ENCODE results near the gene SEMA5B. TPM values are rescaled to one million over a fixed set of nuclear protein-coding genes. Genes with fewer than 3 reads are reported as not detected.
A peak's percentile ranks its signal among the peaks of the same experiment; 100 is the strongest.

The SEMA5B gene
- total RNA-seq, 1 donor from 2014 or later = 21.1 TPM

DNA sequence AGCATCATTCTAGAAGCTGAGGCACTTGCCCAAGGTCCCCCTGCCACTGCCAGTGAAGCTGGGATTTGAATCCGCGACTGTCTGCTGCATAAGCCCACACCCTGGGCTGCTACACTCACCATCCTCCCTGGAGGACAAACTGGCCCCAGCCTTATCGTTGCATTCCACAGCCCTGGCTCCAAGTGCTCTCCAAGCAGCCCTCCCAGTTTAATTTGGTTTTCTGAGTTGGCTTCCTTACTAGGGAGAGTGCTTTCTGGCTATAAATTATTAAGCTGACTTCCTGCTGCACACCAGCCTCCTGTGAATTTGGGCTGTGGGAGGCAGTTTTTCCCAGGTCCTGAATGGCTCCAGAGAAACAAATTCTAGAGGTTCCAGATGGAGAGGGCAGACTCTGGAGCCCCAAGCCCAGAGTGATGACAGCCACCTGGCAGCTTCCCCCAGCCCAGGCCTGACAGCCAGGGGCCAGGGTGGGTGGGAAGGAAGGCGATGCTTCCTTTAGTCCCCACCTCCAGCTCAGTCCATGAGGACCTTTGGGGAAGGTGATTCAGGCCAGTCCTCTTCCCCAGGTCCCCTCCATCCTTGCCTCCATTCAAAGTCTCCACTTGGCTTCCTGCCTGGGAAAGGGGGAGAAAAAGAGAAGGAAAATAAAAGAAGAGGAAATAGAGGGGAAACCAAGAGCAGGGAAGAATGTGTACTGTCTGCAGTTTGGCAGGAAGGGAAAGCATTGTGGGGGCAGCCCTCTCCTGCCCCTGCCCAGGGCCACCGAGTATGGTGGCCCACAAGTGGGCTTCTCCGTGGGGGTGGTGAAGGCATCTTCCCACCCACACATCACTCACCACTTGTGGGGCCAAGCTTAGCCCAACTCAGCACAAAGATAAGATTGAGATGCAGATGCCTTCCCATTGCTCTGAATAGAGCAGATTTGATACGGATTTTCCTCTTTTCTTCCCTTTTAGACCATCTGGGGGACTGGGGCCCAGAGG lies 69.6 kb downstream of the SEMA5B start:
- DNase-seq (ENCODE audit: low spot score) = no peak
- intact Hi-C loops (cut with DNase I) = loop anchor here (1.0 kb wide), 1 partner anchor 11 kb away; no protein-coding TSS in a partner anchor

DNA sequence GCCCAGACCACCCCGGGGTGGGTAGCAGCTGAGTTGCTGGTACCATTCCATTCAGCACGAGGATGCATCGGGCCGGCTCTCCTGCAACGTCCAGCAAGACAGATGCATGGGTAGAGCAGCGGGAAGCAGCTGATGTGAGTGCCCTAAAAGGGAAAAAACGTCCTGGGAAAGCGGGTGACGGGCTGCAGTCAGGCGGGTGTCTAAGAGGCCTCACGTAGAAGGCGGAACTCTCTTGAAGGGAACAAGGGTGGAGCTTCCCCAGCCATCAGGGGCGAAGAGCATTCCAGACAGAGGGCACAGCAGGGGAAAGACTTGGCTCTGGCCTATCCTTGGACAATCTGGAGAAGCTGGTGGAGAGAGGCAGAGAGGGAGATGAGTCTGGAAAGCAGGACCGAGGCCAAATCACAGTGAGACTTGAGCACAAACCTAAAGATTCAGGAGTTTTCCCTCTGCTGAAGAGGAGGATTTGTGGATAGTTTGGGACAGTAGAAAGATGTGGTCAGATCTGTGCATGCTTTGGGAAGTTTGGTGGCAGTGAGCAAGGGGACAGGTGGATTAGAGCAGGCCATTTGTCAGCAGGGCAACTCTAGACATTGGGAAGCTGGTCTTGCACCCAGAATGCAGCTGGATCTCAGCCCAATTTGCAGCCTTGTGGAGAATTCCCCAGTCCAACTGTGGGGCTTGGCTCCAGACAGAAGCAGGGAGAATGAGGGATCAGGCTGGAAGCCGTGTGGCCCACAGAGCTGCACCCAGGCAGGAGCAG lies 70.7 kb downstream of the SEMA5B start:
- intact Hi-C loops (cut with DNase I) = loop anchor here (1.0 kb wide), 2 partner anchors 12 to 17 kb away; no protein-coding TSS in a partner anchor
- DNase-seq (ENCODE audit: low spot score) = no peak

DNA sequence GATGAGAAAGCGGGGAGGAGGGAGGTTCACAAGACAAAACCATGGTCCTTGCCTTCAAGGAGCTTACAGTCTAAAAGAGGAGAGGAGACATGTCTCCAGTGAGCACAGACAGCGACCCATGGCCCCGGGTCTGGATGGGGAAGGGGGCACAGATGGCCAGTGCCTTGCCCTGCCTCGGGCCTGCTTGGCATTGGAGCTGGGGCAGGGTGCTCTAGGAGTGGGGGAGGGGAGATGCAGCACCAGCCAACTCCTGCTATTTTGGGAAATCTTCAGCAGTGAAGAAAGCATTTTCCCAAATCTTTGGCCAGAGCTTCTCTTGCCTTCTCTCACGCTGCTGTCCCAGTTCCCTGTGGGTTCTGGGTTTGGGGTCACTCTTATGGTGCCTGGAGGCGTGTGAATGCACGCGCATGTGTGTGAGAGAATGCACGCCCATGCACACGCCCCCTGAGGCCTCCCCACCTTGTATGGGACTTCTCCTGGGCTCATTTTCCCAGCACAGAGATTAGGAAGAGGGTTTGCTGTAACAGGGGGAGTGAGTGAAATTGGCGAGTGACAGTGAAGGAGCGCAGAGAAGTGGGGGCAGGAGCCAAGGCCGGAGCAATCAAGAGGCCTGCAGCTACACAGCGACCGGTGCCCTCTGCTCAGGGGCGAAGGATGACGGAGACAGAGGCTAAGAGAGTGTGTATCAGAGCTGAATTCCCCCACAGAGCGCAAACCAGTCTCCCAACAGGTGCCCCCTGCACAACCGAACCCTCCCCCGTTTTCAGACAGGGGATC lies 71.5 kb downstream of the SEMA5B start:
- DNase-seq (ENCODE audit: low spot score) = no peak
- intact Hi-C loops (cut with DNase I) = loop anchor here (1.0 kb wide), 1 partner anchor 18 kb away; no protein-coding TSS in a partner anchor

DNA sequence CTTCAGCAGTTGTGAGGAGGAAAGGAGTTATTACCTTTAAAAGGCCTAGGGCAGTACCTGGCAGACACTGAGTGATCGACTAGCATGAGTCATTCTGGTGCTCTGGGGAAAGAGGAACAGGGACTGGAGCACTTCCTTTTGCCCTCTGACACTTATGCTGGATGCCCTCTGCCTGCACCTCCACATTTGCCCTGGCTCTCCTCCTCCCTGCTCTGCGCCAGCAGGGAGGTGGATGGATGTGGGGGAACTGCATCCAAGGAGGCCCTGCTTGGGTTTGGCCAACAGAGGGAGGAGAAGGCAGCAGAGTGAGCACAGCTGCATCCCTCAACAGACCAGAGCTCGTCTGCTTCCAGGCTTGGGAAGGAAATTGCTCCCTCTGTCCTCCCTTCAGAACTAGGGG lies 75.0 kb downstream of the SEMA5B start:
- intact Hi-C loops (cut with DNase I) = no loop called here
- DNase-seq (ENCODE audit: low spot score) = no peak

DNA sequence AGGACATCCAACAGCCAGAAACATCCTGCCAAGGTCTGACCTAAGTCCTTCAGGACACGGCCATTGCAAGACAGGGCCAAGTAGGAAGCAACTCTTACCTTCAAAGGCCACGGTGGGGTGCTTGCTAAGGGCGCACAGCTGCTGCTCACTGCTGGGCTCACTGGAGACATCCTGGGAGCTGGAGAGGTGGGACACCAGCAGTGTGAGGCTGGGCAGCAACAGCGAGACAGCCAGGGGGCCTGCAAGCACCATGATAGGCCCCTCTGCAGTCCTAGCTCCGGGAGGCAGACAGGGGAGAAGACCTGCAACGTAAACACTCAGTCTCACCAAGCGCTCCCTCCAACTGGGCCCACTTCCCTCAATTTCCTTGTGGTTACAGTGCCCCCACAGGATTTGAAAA lies 79.2 kb downstream of the SEMA5B start:
- DNase-seq (ENCODE audit: low spot score) = no peak

DNA sequence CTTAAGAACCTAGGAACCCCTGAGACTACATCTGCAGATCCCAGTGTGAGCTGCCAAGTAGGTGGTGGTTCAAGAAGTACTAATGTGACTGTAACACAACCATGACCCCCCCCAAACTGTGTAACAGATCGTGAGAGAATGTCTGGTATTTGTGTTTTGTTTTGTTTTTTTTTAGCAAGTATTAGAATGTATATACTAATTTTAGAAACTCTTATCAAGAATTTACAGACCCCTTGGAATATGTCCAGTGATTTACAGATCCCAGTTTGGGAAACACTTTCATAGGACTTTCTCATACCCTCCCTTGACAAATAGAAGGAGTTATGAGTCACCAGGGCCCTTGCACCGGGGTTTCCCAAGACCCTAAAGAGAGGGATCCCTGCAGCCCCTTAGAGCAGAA lies 79.8 kb downstream of the SEMA5B start:
- DNase-seq (ENCODE audit: low spot score) = no peak
- intact Hi-C loops (cut with DNase I) = no loop called here

More for the DNA sequence above, 79.2 kb downstream of the SEMA5B start:
- intact Hi-C loops (cut with DNase I) = no loop called here

DNA sequence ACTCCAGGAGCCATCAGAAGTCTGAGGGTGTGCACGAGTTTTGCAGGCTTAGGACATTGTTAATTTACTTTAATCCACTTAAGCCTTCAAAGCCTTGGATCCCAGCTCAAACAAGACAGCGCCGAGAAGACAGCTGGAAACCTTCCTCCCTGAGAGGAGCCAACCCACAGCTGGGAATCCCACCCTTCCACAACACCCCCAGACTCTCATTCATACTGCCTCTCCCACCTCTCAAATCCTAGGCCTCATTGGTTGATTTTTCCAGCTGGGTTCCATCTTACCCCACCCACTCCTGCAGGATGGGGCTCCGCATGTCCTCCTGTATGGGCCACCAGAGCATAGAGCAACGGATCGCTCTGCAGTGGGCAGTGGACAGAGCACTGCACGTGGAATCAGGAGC lies 80.4 kb downstream of the SEMA5B start:
- DNase-seq (ENCODE audit: low spot score) = no peak
- intact Hi-C loops (cut with DNase I) = no loop called here

GRCh38 chr3:122946185-122946584 lies 81.4 kb downstream of the SEMA5B start:
- intact Hi-C loops (cut with DNase I) = no loop called here

GRCh38 chr3:122945230-122945629 lies 82.3 kb downstream of the SEMA5B start:
- intact Hi-C loops (cut with DNase I) = no loop called here
- no peak for DNase-seq (ENCODE audit: low spot score)

More at GRCh38 chr3:122946185-122946584, 81.4 kb downstream of the SEMA5B start:
- DNase-seq (ENCODE audit: low spot score) = no peak

- intact Hi-C loops (cut with DNase I) = loop anchor here (5.0 kb wide), 2 partner anchors 38 to 153 kb away; no protein-coding TSS in a partner anchor
- no peak for DNase-seq (ENCODE audit: low spot score)
Observed at GRCh38 chr3:122944671-122945161, 82.8 kb downstream of the SEMA5B start.

- intact Hi-C loops (cut with DNase I) = loop anchor here (1.0 to 5.0 kb wide), 4 partner anchors 38 to 315 kb away; no protein-coding TSS in a partner anchor
- DNase-seq (ENCODE audit: low spot score) = no peak
Observed at GRCh38 chr3:122943828-122944190, 83.8 kb downstream of the SEMA5B start.

- intact Hi-C loops (cut with DNase I) = loop anchor here (1.0 to 5.0 kb wide), 4 partner anchors 39 to 316 kb away; no protein-coding TSS in a partner anchor
- peak; percentile 84 for DNase-seq (ENCODE audit: low spot score)
Observed at GRCh38 chr3:122942937-122943827, 84.4 kb downstream of the SEMA5B start.

DNA sequence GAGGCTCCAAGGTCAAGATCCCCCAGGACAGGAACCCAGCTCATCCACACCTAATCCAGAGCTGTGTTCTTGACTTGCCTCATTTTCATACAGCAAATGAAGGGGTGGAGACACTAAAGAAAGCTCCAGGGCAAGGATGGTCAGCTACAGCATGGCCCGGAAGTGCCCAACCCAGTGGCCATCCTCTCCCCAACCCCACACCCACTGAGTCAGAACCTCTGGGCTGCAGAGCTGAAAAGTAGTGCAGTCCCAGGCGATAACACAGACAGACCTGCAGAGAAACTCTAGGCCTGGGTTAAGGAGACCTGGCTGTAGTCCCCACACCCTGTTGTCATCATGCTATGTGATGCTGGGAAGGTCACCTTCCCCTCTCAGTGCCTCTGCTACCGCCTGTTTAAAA lies 85.3 kb downstream of the SEMA5B start:
- intact Hi-C loops (cut with DNase I) = loop anchor here (2.0 to 5.0 kb wide), 3 partner anchors 40 to 317 kb away; no protein-coding TSS in a partner anchor
- DNase-seq (ENCODE audit: low spot score) = no peak

DNA sequence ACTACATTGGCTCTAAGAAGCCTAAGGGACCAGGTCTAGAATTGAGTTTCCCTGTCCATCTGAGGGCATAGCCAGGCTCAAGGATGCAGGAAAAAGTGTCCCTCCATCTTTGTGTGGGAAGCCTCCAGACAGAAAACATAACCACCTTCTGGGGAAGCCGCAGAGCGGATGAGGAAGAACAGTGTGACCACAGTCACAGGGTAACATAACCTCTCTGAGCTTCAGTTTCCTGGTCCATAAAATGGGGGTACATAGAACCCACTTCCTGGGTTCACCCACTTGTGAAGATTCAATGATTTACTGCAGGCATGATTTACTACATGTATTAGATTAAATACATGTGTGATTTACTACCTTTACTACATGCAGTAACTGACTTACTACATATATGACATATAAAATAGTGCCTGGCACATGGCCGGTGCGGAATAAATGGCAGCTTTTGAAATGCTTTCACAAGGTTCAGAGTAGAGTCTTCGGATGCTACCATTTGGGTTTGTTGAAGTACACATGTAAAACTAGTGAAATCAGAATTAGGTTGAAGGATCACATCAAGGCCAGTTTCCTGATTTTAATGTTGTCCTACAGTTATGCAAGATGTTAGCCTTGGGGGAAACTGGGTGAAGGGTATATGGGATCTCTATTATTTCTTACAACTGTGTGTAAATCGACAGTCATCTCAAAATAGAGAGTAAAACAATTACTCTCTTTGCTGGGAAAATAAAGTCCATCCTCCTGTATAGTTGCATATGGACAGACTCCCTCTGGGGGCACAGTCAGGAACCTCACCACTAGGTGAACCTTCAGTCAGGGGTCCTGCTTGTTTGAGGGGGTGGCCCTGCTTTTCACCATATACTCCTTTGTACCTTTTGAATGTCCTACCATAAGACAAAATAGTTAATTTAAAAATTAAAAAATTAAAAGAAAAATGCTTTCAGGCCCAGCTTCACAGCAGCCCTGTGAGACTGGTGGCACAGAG lies 86.0 kb downstream of the SEMA5B start:
- no peak for DNase-seq (ENCODE audit: low spot score)
- intact Hi-C loops (cut with DNase I) = loop anchor here (2.0 to 5.0 kb wide), 3 partner anchors 41 to 317 kb away; no protein-coding TSS in a partner anchor

- no peak for DNase-seq (ENCODE audit: low spot score)
- intact Hi-C loops (cut with DNase I) = loop anchor here (5.0 kb wide), 2 partner anchors 42 to 157 kb away; no protein-coding TSS in a partner anchor
Observed at GRCh38 chr3:122940628-122941086, 86.9 kb downstream of the SEMA5B start.

- intact Hi-C loops (cut with DNase I) = no loop called here
- DNase-seq (ENCODE audit: low spot score) = no peak
Observed at GRCh38 chr3:122938783-122939425, 88.7 kb downstream of the SEMA5B start.

Data from cardiac septum (tissue), 1 donor.